Measurements from ENCODE around the gene FSTL4. TPM values are rescaled to one million over a fixed set of nuclear protein-coding genes. Genes with fewer than 3 reads are reported as not detected.

The FSTL4 gene
- total RNA-seq, 6 donors from 2014 or later, result 0.49 to 4.6 (median 1.1) TPM

- Histone ChIP-seq H3K4me1 (no peaks in the 10 kb centered on the region), H3K27ac (no peak overlapping the region), H3K27me3 (no peaks in the 10 kb centered on the region), H3K36me3 (no peaks in the 10 kb centered on the region), H3K4me3 (no peak overlapping the region), H3K9me3 (no peaks in the 10 kb centered on the region)
- 85% methylated on average over 5 of the region's 5 CpGs; no CpG with 5 or more reads in 1 of the 2 donors for WGBS, 2 donors
- no peak for DNase-seq
- ATAC-seq (ENCODE audit: low FRiP score in 2 of 2), result no peak
- TF ChIP-seq EP300 (IDR thresholded peaks at IDR 0.05), result no peak
- no peak for TF ChIP-seq POLR2AphosphoS5 (IDR thresholded peaks at IDR 0.05)
- TF ChIP-seq POLR2A (IDR thresholded peaks at IDR 0.05), result no peak
- no peak for TF ChIP-seq CTCF (IDR thresholded peaks at IDR 0.05)
Measured at GRCh38 chr5:133444711-133445110, 167.6 kb downstream of the FSTL4 start.

- H3K27ac ChIP-seq, result no peak overlapping the region
- no peaks in the 10 kb centered on the region for H3K36me3 ChIP-seq
- H3K27me3 ChIP-seq, result no peaks in the 10 kb centered on the region
- H3K4me1 ChIP-seq, result no peaks in the 10 kb centered on the region
- ATAC-seq (ENCODE audit: low FRiP score in 2 of 2), result no peak
- DNase-seq, result peak in 1 of 2 donors; percentile 6
- WGBS, 2 donors, result 89 to 92% methylated on average over 7 of the region's 7 CpGs
- TF ChIP-seq EP300 (IDR thresholded peaks at IDR 0.05) (no peak), POLR2A (IDR thresholded peaks at IDR 0.05) (no peak), CTCF (IDR thresholded peaks at IDR 0.05) (no peak), POLR2AphosphoS5 (IDR thresholded peaks at IDR 0.05) (no peak)
- H3K4me3 ChIP-seq, result no peak overlapping the region
- no peaks in the 10 kb centered on the region for H3K9me3 ChIP-seq
Measured at GRCh38 chr5:133441166-133441815, 171.1 kb downstream of the FSTL4 start.

- DNase-seq, result peak in 1 of 2 donors; percentile 5
- Histone ChIP-seq H3K36me3 (no peaks in the 10 kb centered on the region), H3K9me3 (no peaks in the 10 kb centered on the region), H3K27ac (no peak overlapping the region), H3K4me1 (no peaks in the 10 kb centered on the region), H3K4me3 (no peak overlapping the region), H3K27me3 (no peaks in the 10 kb centered on the region)
- WGBS, 2 donors, result 81 to 82% methylated on average over 4 to 6 of the region's 7 CpGs
- ATAC-seq (ENCODE audit: low FRiP score in 2 of 2), result peak in 1 of 2 donors; percentile 66
- TF ChIP-seq POLR2AphosphoS5 (IDR thresholded peaks at IDR 0.05) (no peak), CTCF (IDR thresholded peaks at IDR 0.05) (no peak), POLR2A (IDR thresholded peaks at IDR 0.05) (no peak), EP300 (IDR thresholded peaks at IDR 0.05) (no peak)
Measured at GRCh38 chr5:133440467-133441115, 171.8 kb downstream of the FSTL4 start.

- 69 to 74% methylated on average over 8 of the region's 8 CpGs for WGBS, 2 donors
- DNase-seq (peak in 1 of 2 donors; percentile 48), ATAC-seq (ENCODE audit: low FRiP score in 2 of 2) (no peak)
- no peak overlapping the region for H3K27ac ChIP-seq
- no peaks in the 10 kb centered on the region for H3K27me3 ChIP-seq
- H3K4me1 ChIP-seq, result no peaks in the 10 kb centered on the region
- no peaks in the 10 kb centered on the region for H3K36me3 ChIP-seq
- H3K4me3 ChIP-seq, result no peak overlapping the region
- TF ChIP-seq POLR2A (IDR thresholded peaks at IDR 0.05) (no peak), CTCF (IDR thresholded peaks at IDR 0.05) (no peak), POLR2AphosphoS5 (IDR thresholded peaks at IDR 0.05) (no peak), EP300 (IDR thresholded peaks at IDR 0.05) (no peak)
- H3K9me3 ChIP-seq, result no peaks in the 10 kb centered on the region
Measured at GRCh38 chr5:133439859-133440258, 172.5 kb downstream of the FSTL4 start.

Measured in upper lobe of left lung (tissue), 6 donors.